ENCODE results near the gene CDH24.

Gene CDH24

DNA sequence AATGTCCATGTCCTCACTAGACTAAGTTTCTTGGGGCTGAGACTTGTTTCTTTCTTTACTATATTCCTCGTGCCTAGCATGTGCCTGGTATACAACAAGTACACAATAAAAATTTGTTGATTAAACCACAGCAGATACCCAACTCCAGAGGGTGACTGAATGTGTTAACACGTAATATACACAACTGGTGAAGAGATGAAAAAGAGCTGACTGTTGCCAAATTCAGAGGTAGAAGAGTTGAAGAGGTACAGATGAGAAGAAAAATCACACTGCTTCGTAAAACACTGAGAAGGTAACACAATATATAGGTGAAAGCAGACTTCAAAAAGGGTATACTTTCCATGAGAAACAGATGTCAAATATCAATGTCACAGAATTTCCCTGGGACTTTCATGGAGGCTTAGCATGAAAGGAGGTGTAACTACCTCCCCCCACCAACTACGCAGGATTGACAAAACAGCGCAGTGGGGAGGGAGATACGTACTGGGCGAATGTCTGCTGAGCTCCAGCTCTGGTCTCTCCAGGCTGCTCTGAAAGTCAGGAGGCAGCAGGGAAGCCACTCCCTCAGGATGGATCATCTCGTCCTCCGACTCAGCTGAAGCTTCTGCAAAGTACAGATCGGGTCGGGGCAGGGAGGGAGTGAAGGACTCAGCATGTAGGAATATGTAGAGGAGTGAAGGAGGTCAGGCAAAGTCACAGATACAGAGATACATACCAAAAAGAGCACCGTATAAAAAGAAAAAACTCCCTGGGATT lies 32.4 kb upstream of the CDH24 start:
- no peak for DNase-seq (ENCODE audit: low read depth)

DNA sequence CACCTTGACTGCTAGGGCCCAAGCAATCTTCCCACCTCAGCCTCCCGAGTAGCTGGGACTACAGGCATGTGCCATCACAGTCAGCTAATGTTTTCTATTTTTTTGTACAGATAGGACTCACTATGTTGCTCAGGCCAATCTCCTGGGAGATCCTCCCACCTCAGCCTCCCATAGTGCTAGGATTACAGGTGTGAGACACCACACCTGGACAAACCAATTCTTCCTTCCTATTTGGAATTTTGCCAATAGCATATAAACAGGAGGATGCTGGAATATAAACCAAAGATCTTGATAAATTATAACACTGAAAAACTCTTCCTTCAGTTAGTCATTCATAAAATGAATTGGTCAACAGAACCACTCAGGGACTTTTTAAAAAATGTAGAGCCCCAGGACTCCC lies 29.2 kb upstream of the CDH24 start:
- no peak for DNase-seq (ENCODE audit: low read depth)

DNA sequence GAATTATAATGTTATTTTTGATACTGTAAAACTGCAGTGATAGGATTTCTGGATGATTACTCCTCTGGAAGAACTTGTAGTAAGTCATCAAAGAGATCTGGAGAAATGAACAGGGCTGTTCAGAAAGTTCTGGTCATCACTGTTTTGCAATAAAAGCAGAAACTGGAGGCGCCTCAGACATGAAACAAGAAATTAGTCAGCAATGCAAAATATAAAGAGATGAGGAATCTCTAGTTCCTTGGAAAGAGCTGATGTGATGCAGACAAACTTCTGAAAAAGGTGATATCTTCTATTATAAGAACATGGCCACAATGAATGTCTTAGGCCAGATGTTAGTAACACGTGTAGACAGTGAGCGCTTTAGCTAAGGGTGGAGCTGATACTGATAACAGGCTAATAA lies 28.1 kb upstream of the CDH24 start:
- no peak for DNase-seq (ENCODE audit: low read depth)

- no peak for DNase-seq (ENCODE audit: low read depth)
Measured at GRCh38 chr14:23080474-23080873, 23.2 kb upstream of the CDH24 start.

- DNase-seq (ENCODE audit: low read depth): no peak
Measured at GRCh38 chr14:23079716-23080115, 22.4 kb upstream of the CDH24 start.

DNA sequence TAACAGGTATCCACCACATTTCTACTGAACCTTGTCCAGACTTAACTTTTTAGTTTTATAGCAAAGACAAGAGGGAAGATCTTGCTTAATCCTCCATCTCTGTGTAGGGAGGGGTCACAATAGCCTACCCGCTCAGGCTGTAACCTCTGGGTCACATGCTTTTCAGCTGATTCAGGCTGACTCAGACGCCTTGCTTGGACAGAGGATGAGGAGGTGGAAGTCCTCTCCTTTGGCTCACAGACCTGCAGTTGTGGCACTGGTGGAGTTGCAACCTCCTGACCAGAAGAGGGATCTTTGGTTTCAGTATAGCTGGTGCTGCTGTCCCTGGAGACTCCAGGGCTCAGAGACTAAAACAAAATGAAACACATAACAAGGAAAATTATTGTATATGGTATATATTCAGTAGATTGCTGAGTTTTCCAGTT lies 21.4 kb upstream of the CDH24 start:
- no peak for DNase-seq (ENCODE audit: low read depth)

DNA sequence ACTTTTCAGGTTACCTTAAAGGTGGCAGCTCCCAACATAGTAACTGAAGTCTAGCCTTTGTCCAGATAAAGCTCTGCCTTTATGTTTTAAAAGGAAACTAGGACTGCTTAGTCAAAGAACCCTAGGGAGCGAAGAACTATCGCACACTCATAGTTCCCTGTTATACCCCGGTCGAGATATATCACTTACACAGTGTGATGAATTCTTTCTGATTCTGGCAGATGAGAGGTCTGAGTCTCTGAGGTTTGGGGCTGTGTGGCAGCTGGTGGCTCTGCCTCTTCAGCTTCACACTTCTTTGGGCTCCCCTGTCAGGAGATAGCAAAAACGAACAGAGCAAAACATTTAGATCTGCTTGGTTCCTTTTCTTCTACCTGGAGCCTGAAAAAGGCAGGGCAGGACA lies 20.6 kb upstream of the CDH24 start:
- DNase-seq (ENCODE audit: low read depth): no peak

GRCh38 chr14:23076785-23077408 lies 19.6 kb upstream of the CDH24 start:
- DNase-seq (ENCODE audit: low read depth): no peak

DNA sequence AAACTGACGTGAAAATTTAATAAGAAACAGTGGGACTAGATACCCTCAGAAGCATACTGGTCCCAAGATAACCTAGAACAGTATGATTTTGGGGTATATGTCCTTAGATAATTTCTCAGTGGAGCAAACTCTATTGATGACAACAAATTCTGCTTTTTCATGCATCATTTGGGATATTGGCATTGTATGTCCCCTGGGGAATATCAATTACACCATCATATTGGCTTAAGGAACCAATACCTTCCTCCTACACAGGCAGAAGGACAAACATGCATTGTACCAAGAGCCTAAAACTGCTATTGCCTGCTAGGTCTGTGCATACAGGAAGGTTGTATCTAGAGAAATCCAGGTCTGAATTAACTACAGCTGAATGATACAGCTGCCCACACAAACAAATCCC lies 17.6 kb upstream of the CDH24 start:
- no peak for DNase-seq (ENCODE audit: low read depth)

GRCh38 chr14:23071921-23072539 lies 14.7 kb upstream of the CDH24 start:
- DNase-seq (ENCODE audit: low read depth): no peak

- DNase-seq (ENCODE audit: low read depth): peak; percentile 64
Measured at GRCh38 chr14:23071244-23071920, 14.1 kb upstream of the CDH24 start.

- no peak for DNase-seq (ENCODE audit: low read depth)
Measured at GRCh38 chr14:23070262-23071129, 13.2 kb upstream of the CDH24 start.

DNA sequence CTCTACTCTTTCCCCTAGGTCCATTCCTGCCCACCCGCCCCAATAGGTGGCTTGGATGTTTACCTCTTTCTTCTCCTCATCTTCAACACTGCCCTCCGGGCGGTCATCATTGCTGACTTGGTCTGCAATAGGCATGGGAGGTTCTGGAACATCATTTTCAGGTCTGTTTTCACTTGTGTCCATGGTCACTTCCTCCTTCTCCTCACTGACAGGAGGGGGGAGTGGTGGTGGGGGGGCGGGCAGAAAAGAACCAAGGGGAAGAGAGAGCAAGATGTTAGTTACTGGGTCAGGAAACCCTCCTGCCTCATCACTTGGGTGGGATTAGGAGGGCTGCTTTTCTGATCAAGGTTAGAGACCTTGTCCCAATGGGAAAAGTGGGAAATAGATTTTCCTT lies 12.1 kb upstream of the CDH24 start:
- DNase-seq (ENCODE audit: low read depth): no peak

DNA sequence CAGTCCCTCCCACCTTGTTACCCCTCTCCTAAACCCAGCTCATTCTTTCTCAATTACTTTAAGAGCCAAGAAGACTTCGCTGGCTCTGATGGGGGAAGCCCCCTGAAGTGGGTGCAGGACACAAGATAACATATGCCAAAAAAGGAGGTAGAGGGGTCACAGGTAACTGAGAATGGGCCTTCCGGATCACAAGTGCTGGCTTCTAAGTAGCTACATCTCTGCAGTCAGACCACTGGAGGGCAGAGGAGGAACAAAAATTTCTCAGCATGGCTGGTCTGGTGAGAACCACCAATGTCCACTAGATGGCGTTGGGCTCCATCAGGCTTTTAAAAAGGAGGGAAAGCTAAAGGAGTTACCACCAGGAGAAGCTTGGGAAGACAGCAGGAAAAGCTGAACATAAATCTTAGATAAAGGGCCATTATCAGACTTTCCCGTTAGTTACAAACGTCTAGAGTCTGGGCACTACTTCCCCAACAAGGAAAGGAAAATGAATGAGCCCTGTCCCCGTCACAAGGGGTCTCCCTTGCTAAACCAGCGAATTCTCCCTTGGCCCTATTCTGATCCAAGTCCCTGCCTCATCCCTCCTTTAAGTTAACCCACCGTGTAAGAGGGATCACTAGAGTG lies 11.6 kb upstream of the CDH24 start:
- peak; percentile 60 for DNase-seq (ENCODE audit: low read depth)

- no peak for DNase-seq (ENCODE audit: low read depth)
Measured at GRCh38 chr14:23067847-23068788, 10.8 kb upstream of the CDH24 start.

DNA sequence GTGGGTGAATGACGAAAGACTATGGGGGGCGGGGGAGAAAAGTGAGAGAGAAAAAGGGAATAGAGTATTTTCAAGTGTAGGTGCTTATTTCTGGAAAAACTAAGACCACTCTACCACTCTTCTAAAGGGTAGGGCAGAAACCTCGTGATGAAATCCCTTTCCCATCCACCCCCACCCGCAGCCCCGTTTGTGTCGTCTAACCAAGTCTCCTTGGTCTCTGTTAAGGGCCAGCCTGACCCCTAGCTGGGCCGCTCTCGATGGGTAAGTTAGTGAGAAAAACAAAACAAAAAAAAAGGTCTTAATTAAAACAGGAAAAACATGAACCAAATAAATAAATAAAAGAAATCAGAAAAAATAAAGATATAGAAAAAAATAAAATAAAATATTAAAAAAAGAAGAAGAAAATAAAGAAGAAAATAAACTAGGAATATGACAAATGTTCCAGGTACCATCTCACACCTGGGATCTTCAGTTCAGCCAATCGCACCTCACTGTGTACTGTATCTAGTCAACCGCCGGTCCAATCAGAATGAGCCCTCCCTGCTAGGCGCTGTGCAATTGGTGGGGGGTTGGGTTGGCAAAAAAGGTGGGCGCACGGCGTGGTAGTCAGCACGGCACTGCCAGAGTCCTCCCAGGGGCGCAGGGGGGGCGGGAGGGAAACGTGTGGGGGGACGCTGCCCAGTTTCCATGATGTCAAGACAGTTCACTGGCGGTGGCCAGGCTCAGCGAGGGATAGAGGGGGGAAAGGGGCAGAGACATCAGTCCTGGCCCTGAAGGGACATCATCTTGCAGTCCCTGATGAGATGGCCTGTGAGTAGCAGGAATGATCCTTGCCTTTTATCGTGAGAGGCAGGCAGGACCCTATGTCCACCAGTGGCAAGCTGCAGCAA lies 9.8 kb upstream of the CDH24 start:
- DNase-seq (ENCODE audit: low read depth): no peak

- no peak for DNase-seq (ENCODE audit: low read depth)
Measured at GRCh38 chr14:23066368-23066767, 9.0 kb upstream of the CDH24 start.

DNA sequence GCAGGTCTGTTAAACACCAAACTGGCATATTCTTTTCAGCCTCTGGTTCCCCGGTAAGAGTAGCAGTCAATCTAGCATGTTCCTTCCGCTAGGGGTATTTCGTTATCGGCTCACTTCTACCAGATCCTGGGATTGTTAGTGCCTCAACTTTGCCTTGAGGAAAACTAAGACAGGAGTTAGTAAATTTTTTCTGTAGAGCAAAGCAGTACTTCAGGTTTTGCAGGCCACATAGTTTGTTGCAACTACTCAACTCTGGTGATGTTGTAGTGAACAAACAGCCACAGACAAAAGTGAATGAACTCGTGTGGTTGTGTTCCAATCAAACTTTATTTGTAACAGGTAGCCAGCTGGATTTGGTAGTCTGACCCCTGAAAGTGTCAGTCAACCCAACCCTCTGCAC lies 6.3 kb upstream of the CDH24 start:
- no peak for DNase-seq (ENCODE audit: low read depth)

DNA sequence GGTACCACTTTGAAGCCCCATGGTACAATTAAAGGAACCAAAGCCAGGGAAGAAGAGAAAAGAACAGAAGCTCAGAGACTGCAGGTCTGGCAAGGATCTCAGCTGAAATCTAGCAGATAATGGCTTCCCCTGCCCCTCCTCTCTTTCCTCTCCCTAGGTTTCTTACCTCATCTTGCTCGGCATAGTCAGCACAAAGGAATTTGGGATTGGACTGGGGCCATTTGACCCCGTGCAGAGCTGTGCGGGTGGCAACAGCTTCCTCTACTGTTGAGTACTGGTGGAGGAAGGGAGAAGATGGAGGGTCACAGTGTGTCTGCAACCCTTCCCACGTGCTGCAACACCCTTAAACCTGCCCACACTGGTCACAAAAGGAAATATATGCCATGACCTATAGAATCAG lies 4.7 kb upstream of the CDH24 start:
- no peak for DNase-seq (ENCODE audit: low read depth)
